Measurements from ENCODE around the gene THSD7B. TPM values are rescaled to one million over a fixed set of nuclear protein-coding genes. Genes with fewer than 3 reads are reported as not detected.

Gene THSD7B
- total RNA-seq, 1 donor from 2014 or later = not detected

- intact Hi-C loops (cut with micrococcal nuclease) = no loop called here
These were observed 53.5 kb downstream of the THSD7B start for GRCh38 chr2:136818839-136819238.

- intact Hi-C loops (cut with micrococcal nuclease) = no loop called here
These were observed 57.9 kb downstream of the THSD7B start for GRCh38 chr2:136823291-136823690.

GRCh38 chr2:136828162-136828561 is 62.8 kb downstream of the THSD7B start:
- intact Hi-C loops (cut with micrococcal nuclease) = no loop called here

- intact Hi-C loops (cut with micrococcal nuclease) = no loop called here
These were observed 63.4 kb downstream of the THSD7B start for GRCh38 chr2:136828774-136829173.

- intact Hi-C loops (cut with micrococcal nuclease) = no loop called here
These were observed 79.2 kb downstream of the THSD7B start for GRCh38 chr2:136844546-136844945.

GRCh38 chr2:136858656-136859055 is 93.3 kb downstream of the THSD7B start:
- intact Hi-C loops (cut with micrococcal nuclease) = no loop called here

- intact Hi-C loops (cut with micrococcal nuclease) = no loop called here
These were observed 95.2 kb downstream of the THSD7B start for GRCh38 chr2:136860443-136860958.

GRCh38 chr2:136863468-136863867 is 98.1 kb downstream of the THSD7B start:
- intact Hi-C loops (cut with micrococcal nuclease) = no loop called here

GRCh38 chr2:136863874-136864273 is 98.5 kb downstream of the THSD7B start:
- intact Hi-C loops (cut with micrococcal nuclease) = no loop called here

- intact Hi-C loops (cut with micrococcal nuclease) = no loop called here
These were observed 106.1 kb downstream of the THSD7B start for GRCh38 chr2:136871424-136871823.

GRCh38 chr2:136874258-136874657 is 108.9 kb downstream of the THSD7B start:
- intact Hi-C loops (cut with micrococcal nuclease) = no loop called here

GRCh38 chr2:136891100-136891499 is 125.8 kb downstream of the THSD7B start:
- intact Hi-C loops (cut with micrococcal nuclease) = no loop called here

GRCh38 chr2:136894007-136894634 is 128.8 kb downstream of the THSD7B start:
- intact Hi-C loops (cut with micrococcal nuclease) = no loop called here

GRCh38 chr2:136901732-136902131 is 136.4 kb downstream of the THSD7B start:
- intact Hi-C loops (cut with micrococcal nuclease) = no loop called here

GRCh38 chr2:136905779-136906178 is 140.4 kb downstream of the THSD7B start:
- intact Hi-C loops (cut with micrococcal nuclease) = no loop called here

- intact Hi-C loops (cut with micrococcal nuclease) = no loop called here
These were observed 144.4 kb downstream of the THSD7B start for GRCh38 chr2:136909777-136910176.

GRCh38 chr2:136916131-136916530 is 150.8 kb downstream of the THSD7B start:
- intact Hi-C loops (cut with micrococcal nuclease) = no loop called here

GRCh38 chr2:136917411-136917881 is 152.1 kb downstream of the THSD7B start:
- intact Hi-C loops (cut with micrococcal nuclease) = no loop called here

- intact Hi-C loops (cut with micrococcal nuclease) = no loop called here
These were observed 154.3 kb downstream of the THSD7B start for GRCh38 chr2:136919682-136920081.

- intact Hi-C loops (cut with micrococcal nuclease) = no loop called here
These were observed 155.4 kb downstream of the THSD7B start for GRCh38 chr2:136920652-136921333.

GRCh38 chr2:136927156-136927555 is 161.8 kb downstream of the THSD7B start:
- intact Hi-C loops (cut with micrococcal nuclease) = no loop called here

- intact Hi-C loops (cut with micrococcal nuclease) = no loop called here
These were observed 164.2 kb downstream of the THSD7B start for GRCh38 chr2:136929531-136929930.

- intact Hi-C loops (cut with micrococcal nuclease) = no loop called here
These were observed 167.4 kb downstream of the THSD7B start for GRCh38 chr2:136932700-136933099.
